OCI-LY7 (cell line): ENCODE results near the gene PZP. TPM values are rescaled to one million over a fixed set of nuclear protein-coding genes. Genes with fewer than 3 reads are reported as not detected.

Source experiments
- BruUV-seq: library from RNA; stranded (reverse); fragments of 400-500 nt; replicated peaks from 2 replicates; lab custom pipeline; 2021; lab: Mats Ljungman, UMichigan
- CTCF ChIA-PET: fragments of 300-600 bp; sonication (Branson Sonifier 250); formaldehyde crosslinking; loops from one replicate; lab custom pipeline; 2022; ENCODE audit warnings: antibody characterized with exemption; ENCODE audit not compliant: unreplicated experiment; lab: Charles Lee
- POLR2A ChIA-PET: fragments of 300-600 bp; sonication (Branson Sonifier 250); formaldehyde crosslinking; loops from one replicate; lab custom pipeline; 2022; ENCODE audit warnings: antibody characterized with exemption; lab: Charles Lee
- DNase-seq: peaks from one replicate; pipeline ENCODE4 v3.0.0-alpha.2; 2015; ENCODE audit warnings: low spot score
- H2AFZ ChIP-seq: fragments of 200-600 bp; sonication (generic), shearing (Covaris generic); 2 replicates; pipeline ENCODE4 v1.6.1; 2014; ENCODE audit warnings: mild to moderate bottlenecking, antibody characterized with exemption, low read length, moderate library complexity
- H3K27ac ChIP-seq: fragments of 200-600 bp; sonication (generic); 2 replicates; pipeline ENCODE4 v1.5.1; 2014; ENCODE audit warnings: mixed run types, low read depth, mild to moderate bottlenecking, moderate library complexity, low read length, inconsistent platforms; ENCODE audit not compliant: poor library complexity, severe bottlenecking
- H3K36me3 ChIP-seq: fragments of 200-600 bp; sonication (generic); 2 replicates; pipeline ENCODE4 v1.6.1; 2014; ENCODE audit warnings: mild to moderate bottlenecking, antibody characterized with exemption, low read length, moderate library complexity, mixed read lengths; ENCODE audit not compliant: insufficient read depth
- H3K4me1 ChIP-seq: fragments of 200-600 bp; sonication (generic); 2 replicates; pipeline ENCODE4 v1.5.1; 2014; ENCODE audit warnings: mild to moderate bottlenecking, low read length; ENCODE audit not compliant: insufficient read depth, poor library complexity, severe bottlenecking
- H3K4me2 ChIP-seq: fragments of 200-600 bp; sonication (generic); 2 replicates; pipeline ENCODE4 v1.6.1; 2014; ENCODE audit warnings: mild to moderate bottlenecking, low read length
- H3K4me3 ChIP-seq: fragments of 200-600 bp; sonication (generic); 2 replicates; pipeline ENCODE4 v1.5.1; 2014; ENCODE audit warnings: mild to moderate bottlenecking, low read depth, low read length; ENCODE audit not compliant: poor library complexity, severe bottlenecking
- H3K79me2 ChIP-seq: fragments of 200-600 bp; sonication (generic); 2 replicates; pipeline ENCODE4 v1.6.1; 2016; ENCODE audit warnings: low read depth, mild to moderate bottlenecking, low read length, moderate library complexity, mixed read lengths; ENCODE audit not compliant: insufficient read depth
- H3K9me2 ChIP-seq: fragments of 200-600 bp; sonication (generic); 2 replicates; pipeline ENCODE4 v1.6.1; 2016; ENCODE audit warnings: mild to moderate bottlenecking, low read length, mixed read lengths; ENCODE audit not compliant: insufficient read depth
- H3K9me3 ChIP-seq: fragments of 200-600 bp; sonication (generic); 2 replicates; pipeline ENCODE4 v1.6.1; 2014; ENCODE audit warnings: mild to moderate bottlenecking, mixed run types, low read length, mixed read lengths
- H4K20me1 ChIP-seq: fragments of 200-600 bp; sonication (generic); 2 replicates; pipeline ENCODE4 v1.6.1; 2014; ENCODE audit warnings: mild to moderate bottlenecking, antibody characterized with exemption, low read length, moderate library complexity, mixed read lengths; ENCODE audit not compliant: insufficient read depth
- CTCF ChIP-seq: fragments of 200-600 bp; sonication (generic); conservative IDR thresholded peaks from 2 replicates; pipeline ENCODE4 v1.5.1; 2014; ENCODE audit warnings: mild to moderate bottlenecking, antibody characterized with exemption, low read length, moderate library complexity, mixed read lengths
- EZH2phosphoT487 ChIP-seq: fragments of 200-600 bp; sonication (generic); IDR thresholded peaks from 2 replicates; pipeline ENCODE4 v1.6.1; 2018; ENCODE audit warnings: low read depth, borderline replicate concordance, mild to moderate bottlenecking, mixed run types, antibody characterized with exemption, low read length, moderate library complexity, mixed read lengths
- intact Hi-C: fragments of 100-400 bp; cut with micrococcal nuclease; formaldehyde crosslinking; loops from one replicate; pipeline ENCODE4 v1.10.0; 2022; ENCODE audit not compliant: unreplicated experiment
- total RNA-seq, 2 experiments: library from RNA; depleted of rRNA in 1 of 2; stranded (reverse); fragments of >200 nt in 1 of 2; shearing (Covaris generic) in 1 of 2; gene quantifications; 2 replicates each; pipeline ENCODE4 v1.2.3, GENCODE V29; 2014 to 2022

The PZP gene
- total RNA-seq, 2 experiments from 2014 or later, result not detected

- H3K9me3 ChIP-seq, result no peaks in the 10 kb centered on the region; the same call in 1 of the 2 replicates
- TF ChIP-seq CTCF (no peak), EZH2phosphoT487 (no peak)
- H2AFZ ChIP-seq, result no peak overlapping the region
- intact Hi-C loops, result no loop called here
- no TSS peak for BruUV-seq
- H3K27ac ChIP-seq, result no peak overlapping the region
- no peaks in the 10 kb centered on the region for H4K20me1 ChIP-seq
- no peak for DNase-seq
- H3K36me3 ChIP-seq, result no peaks in the 10 kb centered on the region
- ChIA-PET CTCF (no interaction called here), POLR2A (interaction anchor here (0.7 kb wide), 1 partner anchor 649 kb away, joined by 3 read pairs; no protein-coding TSS in a partner anchor)
- H3K4me2 ChIP-seq, result no peak overlapping the region
- no peaks in the 10 kb centered on the region for H3K79me2 ChIP-seq
- H3K9me2 ChIP-seq, result no peaks in the 10 kb centered on the region
- H3K4me1 ChIP-seq, result no peaks in the 10 kb centered on the region
- no peak overlapping the region for H3K4me3 ChIP-seq
Observed at GRCh38 chr12:9148926-9149325, 59.3 kb downstream of the PZP start.

GRCh38 chr12:9147461-9147860 lies 60.7 kb downstream of the PZP start:
- Histone ChIP-seq H2AFZ (no peak overlapping the region), H3K4me2 (no peak overlapping the region), H3K27ac (no peak overlapping the region), H3K9me3 (no peaks in the 10 kb centered on the region; the same call in none of the 2 replicates), H3K36me3 (no peaks in the 10 kb centered on the region), H3K79me2 (no peaks in the 10 kb centered on the region), H3K4me1 (no peaks in the 10 kb centered on the region), H4K20me1 (no peaks in the 10 kb centered on the region), H3K9me2 (no peaks in the 10 kb centered on the region), H3K4me3 (no peak overlapping the region)
- BruUV-seq, result no TSS peak
- ChIA-PET POLR2A (no interaction called here), CTCF (no interaction called here)
- TF ChIP-seq CTCF (no peak), EZH2phosphoT487 (no peak)
- no peak for DNase-seq
- intact Hi-C loops, result no loop called here

GRCh38 chr12:9144730-9145106 lies 63.5 kb downstream of the PZP start:
- Histone ChIP-seq H3K9me2 (no peaks in the 10 kb centered on the region), H3K27ac (no peak overlapping the region), H3K4me3 (no peak overlapping the region), H3K36me3 (no peaks in the 10 kb centered on the region), H4K20me1 (no peaks in the 10 kb centered on the region), H3K79me2 (no peaks in the 10 kb centered on the region), H3K9me3 (no peaks in the 10 kb centered on the region; the same call in none of the 2 replicates), H3K4me1 (no peaks in the 10 kb centered on the region), H2AFZ (no peak overlapping the region), H3K4me2 (no peak overlapping the region)
- no peak for DNase-seq
- ChIA-PET CTCF (no interaction called here), POLR2A (no interaction called here)
- TF ChIP-seq CTCF (no peak), EZH2phosphoT487 (no peak)
- intact Hi-C loops, result no loop called here
- no TSS peak for BruUV-seq
